Caco-2 (cell line): Measurements from ENCODE around the gene PIK3R2. TPM values are rescaled to one million over a fixed set of nuclear protein-coding genes. Genes with fewer than 3 reads are reported as not detected.
A peak's percentile ranks its signal among the peaks of the same experiment; 100 is the strongest.

ENCODE experiments used
- BruUV-seq: library from RNA; stranded (reverse); fragments of 400-500 nt; replicated peaks from 2 replicates; lab custom pipeline; 2021; lab: Mats Ljungman, UMichigan
- CTCF ChIA-PET: fragments of 300-600 bp; sonication (Branson Sonifier 250); formaldehyde crosslinking; loops from one replicate; lab custom pipeline; 2022; ENCODE audit warnings: antibody characterized with exemption; lab: Charles Lee
- POLR2A ChIA-PET: fragments of 300-600 bp; sonication (Branson Sonifier 250); formaldehyde crosslinking; loops from one replicate; lab custom pipeline; 2022; ENCODE audit warnings: antibody characterized with exemption; lab: Charles Lee
- DNase-seq, 2 experiments: peaks; one replicate each; pipeline versions ENCODE4 v3.0.0 to v3.0.0-alpha.2; 2020 to 2022
- H3K27me3 ChIP-seq: replicated peaks from 2 replicates; pipeline ENCODE4 v1.6.0; 2011; ENCODE audit warnings: low read length; ENCODE audit not compliant: control insufficient read depth, insufficient read depth
- H3K36me3 ChIP-seq: 2 replicates; pipeline ENCODE4 v1.5.1; 2011; ENCODE audit warnings: low read length; ENCODE audit not compliant: control insufficient read depth, insufficient read depth
- H3K4me1 ChIP-seq: fragments of 250-450 bp; sonication (Bioruptor Pico); 2 replicates; pipeline ENCODE4 v1.5.1; 2020; ENCODE audit warnings: mild to moderate bottlenecking
- H3K4me3 ChIP-seq: 2 replicates; pipeline ENCODE4 v1.5.1; 2011; ENCODE audit warnings: low read depth, mild to moderate bottlenecking, control low read depth, low read length
- H3K9me3 ChIP-seq: fragments of 250-450 bp; sonication (Bioruptor Pico); 2 replicates; pipeline ENCODE4 v1.5.1; 2020; ENCODE audit warnings: mild to moderate bottlenecking, moderate library complexity
- H3K27ac Mint-ChIP-seq: one replicate; pipeline ENCODE4 v1.8.0; 2022; ENCODE audit warnings: mixed read lengths; ENCODE audit not compliant: unreplicated experiment
- H3K27me3 Mint-ChIP-seq: one replicate; pipeline ENCODE4 v1.8.0; 2022; ENCODE audit warnings: mixed read lengths; ENCODE audit not compliant: insufficient read depth, unreplicated experiment
- H3K36me3 Mint-ChIP-seq: one replicate; pipeline ENCODE4 v1.8.0; 2022; ENCODE audit warnings: mild to moderate bottlenecking, mixed read lengths; ENCODE audit not compliant: insufficient read depth, unreplicated experiment
- H3K4me1 Mint-ChIP-seq: one replicate; pipeline ENCODE4 v1.8.0; 2022; ENCODE audit warnings: low read depth, mixed read lengths; ENCODE audit not compliant: unreplicated experiment
- H3K4me3 Mint-ChIP-seq: one replicate; pipeline ENCODE4 v1.8.0; 2022; ENCODE audit warnings: mild to moderate bottlenecking, moderate library complexity, mixed read lengths; ENCODE audit not compliant: unreplicated experiment
- H3K9me3 Mint-ChIP-seq: one replicate; pipeline ENCODE4 v1.8.0; 2022; ENCODE audit warnings: mixed read lengths; ENCODE audit not compliant: unreplicated experiment
- CTCF ChIP-seq, 2 experiments: fragments of 200-600 bp in 1 of 2; IDR thresholded peaks; 1 replicate in 1 of 2; 2 replicates in 1 of 2; pipeline versions ENCODE4 v1.5.1 to v1.8.0; 2011 to 2022; ENCODE audit warnings: antibody characterized with exemption in 1 of 2, control low read depth in 1 of 2, inconsistent platforms in 1 of 2, low read depth in 1 of 2, low read length in 1 of 2, mild to moderate bottlenecking in 1 of 2, moderate library complexity in 1 of 2; ENCODE audit not compliant: insufficient read depth in 1 of 2, severe bottlenecking in 1 of 2, unreplicated experiment in 1 of 2
- intact Hi-C: fragments of 100-400 bp; cut with micrococcal nuclease; formaldehyde crosslinking; loops from one replicate; pipeline ENCODE4 v1.10.0; 2022; ENCODE audit not compliant: unreplicated experiment
- total RNA-seq: library from RNA; stranded (reverse); gene quantifications from 2 replicates; pipeline ENCODE4 v1.2.3, GENCODE V29; 2022

The PIK3R2 gene
- total RNA-seq, 1 experiment from 2014 or later, result 34.3 TPM

GRCh38 chr19:18170714-18171255 lies 17.8 kb downstream of the PIK3R2 start:
- Mint-ChIP-seq H3K27ac (no peak overlapping the region), H3K4me1 (no peaks in the 10 kb centered on the region), H3K36me3 (peaks cover 39% of the 10 kb centered on the region), H3K27me3 (no peaks in the 10 kb centered on the region), H3K4me3 (no peak overlapping the region), H3K9me3 (no peaks in the 10 kb centered on the region)
- TF ChIP-seq CTCF (IDR thresholded peaks at IDR 0.05; ENCODE audit: insufficient read depth in 1 of 2, low read depth in 1 of 2, low read length in 1 of 2, severe bottlenecking in 1 of 2, unreplicated experiment in 1 of 2), result no peak
- intact Hi-C loops, result no loop called here
- no peak overlapping the region for H3K4me3 ChIP-seq
- no peaks in the 10 kb centered on the region for H3K9me3 ChIP-seq
- H3K27me3 ChIP-seq, result no peaks in the 10 kb centered on the region
- no TSS peak for BruUV-seq
- no peak for DNase-seq
- 0 out of 2 replicates have a peak, but pooled peaks cover 4% of the 10 kb centered on the region for H3K4me1 ChIP-seq
- POLR2A ChIA-PET, result interaction anchor here (0.7 kb wide), 1 partner anchor 18 kb away, joined by 7 read pairs; the partner anchor contains the start of gene PIK3R2
- peaks cover 1% of the 10 kb centered on the region for H3K36me3 ChIP-seq
- CTCF ChIA-PET, result interaction anchor here (0.6 to 1.1 kb wide), 4 partner anchors 22 to 1086 kb away, joined by 3 read pairs; partner anchors contain the start of gene MPV17L2

GRCh38 chr19:18171605-18172327 lies 18.8 kb downstream of the PIK3R2 start:
- peaks cover 1% of the 10 kb centered on the region for H3K36me3 ChIP-seq
- Mint-ChIP-seq H3K9me3 (no peaks in the 10 kb centered on the region), H3K36me3 (peaks cover 30% of the 10 kb centered on the region), H3K27ac (no peak overlapping the region), H3K4me3 (no peak overlapping the region), H3K4me1 (no peaks in the 10 kb centered on the region), H3K27me3 (no peaks in the 10 kb centered on the region)
- TF ChIP-seq CTCF (IDR thresholded peaks at IDR 0.05; ENCODE audit: insufficient read depth in 1 of 2, low read depth in 1 of 2, low read length in 1 of 2, severe bottlenecking in 1 of 2, unreplicated experiment in 1 of 2), result no peak
- H3K4me1 ChIP-seq, result 0 out of 2 replicates have a peak, but pooled peaks cover 4% of the 10 kb centered on the region
- no peak for DNase-seq
- H3K9me3 ChIP-seq, result no peaks in the 10 kb centered on the region
- H3K27me3 ChIP-seq, result no peaks in the 10 kb centered on the region
- no peak overlapping the region for H3K4me3 ChIP-seq
- CTCF ChIA-PET, result no interaction called here
- POLR2A ChIA-PET, result no interaction called here
- no TSS peak for BruUV-seq
- intact Hi-C loops, result no loop called here

- 0 out of 2 replicates have a peak, but pooled peaks cover 4% of the 10 kb centered on the region for H3K4me1 ChIP-seq
- Mint-ChIP-seq H3K9me3 (no peaks in the 10 kb centered on the region), H3K4me3 (peak overlapping the region; percentile 76), H3K27me3 (no peaks in the 10 kb centered on the region), H3K36me3 (peaks cover 25% of the 10 kb centered on the region), H3K27ac (no peak overlapping the region), H3K4me1 (no peaks in the 10 kb centered on the region)
- H3K9me3 ChIP-seq, result no peaks in the 10 kb centered on the region
- DNase-seq, result no peak
- H3K27me3 ChIP-seq, result no peaks in the 10 kb centered on the region
- no TSS peak for BruUV-seq
- peaks cover 1% of the 10 kb centered on the region for H3K36me3 ChIP-seq
- no peak overlapping the region for H3K4me3 ChIP-seq
- TF ChIP-seq CTCF (IDR thresholded peaks at IDR 0.05; ENCODE audit: insufficient read depth in 1 of 2, low read depth in 1 of 2, low read length in 1 of 2, severe bottlenecking in 1 of 2, unreplicated experiment in 1 of 2), result no peak
- POLR2A ChIA-PET, result no interaction called here
- CTCF ChIA-PET, result no interaction called here
- intact Hi-C loops, result no loop called here
Measured at GRCh38 chr19:18172331-18173053, 19.5 kb downstream of the PIK3R2 start.
